Mesangial cell (primary cell): ENCODE results near the gene MAP2K3. TPM values are rescaled to one million over a fixed set of nuclear protein-coding genes. Genes with fewer than 3 reads are reported as not detected.

Experiments used
- total RNA-seq: library from RNA; depleted of rRNA; stranded (reverse); fragments of >200 nt; gene quantifications from 2 replicates; pipeline ENCODE4 v1.2.3, GENCODE V29; 2015

MAP2K3 gene
- total RNA-seq = 25.9 and 29.9 TPM in 2 replicates

GRCh38 chr17:21284319-21285163, at the start of gene MAP2K3:
Gene MAP2K3 (plus strand): TSS chr17:21284711. CDS start chr17:21284921, 210 bp downstream.

GRCh38 chr17:21252796-21253645, 31.5 kb upstream of the MAP2K3 start, which contains the start of gene NATD1:
Gene NATD1 (minus strand): TSS chr17:21253410. CDS start chr17:21253264, 146 bp downstream.

Other genes starting within 250 kb of the MAP2K3 start
- 192 and 249 TPM in 2 replicates for gene USP22, start 241.7 kb upstream of the MAP2K3 start, total RNA-seq
- gene DHRS7B, start 157.7 kb upstream of the MAP2K3 start, total RNA-seq = 19.6 and 28.4 TPM in 2 replicates
- gene TMEM11, start 70.5 kb upstream of the MAP2K3 start, total RNA-seq = 30.9 and 42.5 TPM in 2 replicates
- gene NATD1, start 31.3 kb upstream of the MAP2K3 start, total RNA-seq = 2.8 and 30.4 TPM in 2 replicates
- 0.65 and 1.4 TPM in 2 replicates for gene KCNJ12, start 91.6 kb downstream of the MAP2K3 start, total RNA-seq